Lower lobe of right lung (tissue), 2 donors: ENCODE data around the gene MET. TPM values are rescaled to one million over a fixed set of nuclear protein-coding genes. Genes with fewer than 3 reads are reported as not detected.
"Not testable (repeated sequence)": the region's sequence is repeated elsewhere in the genome, so short reads cannot be mapped to it uniquely, and the experiment has no call there.

Source experiments
- ATAC-seq, 2 donors: fragments of 200-7000 bp; cut with Tn5 transposase; one replicate each; pipeline ENCODE4 v1.9.1; 2020 to 2022; ENCODE audit warnings: mild to moderate bottlenecking in 2 of 2, moderate library complexity in 2 of 2
- DNase-seq: peaks from one replicate; pipeline ENCODE4 v3.0.0-alpha.2; 2020
- H3K27ac ChIP-seq: fragments of 200-600 bp; one replicate; pipeline ENCODE4 v1.8.0; 2022
- H3K27me3 ChIP-seq: fragments of 200-600 bp; one replicate; pipeline ENCODE4 v1.8.0; 2022; ENCODE audit warnings: low read depth
- H3K36me3 ChIP-seq: fragments of 200-600 bp; one replicate; pipeline ENCODE4 v1.8.0; 2022; ENCODE audit warnings: mild to moderate bottlenecking
- H3K4me1 ChIP-seq: fragments of 200-600 bp; one replicate; pipeline ENCODE4 v1.8.0; 2022
- H3K4me3 ChIP-seq: fragments of 200-600 bp; one replicate; pipeline ENCODE4 v1.8.0; 2022; ENCODE audit warnings: mild to moderate bottlenecking
- H3K9me3 ChIP-seq: fragments of 200-600 bp; one replicate; pipeline ENCODE4 v1.8.0; 2022
- CTCF ChIP-seq: fragments of 200-600 bp; IDR thresholded peaks from one replicate; pipeline ENCODE4 v1.8.0; 2022; ENCODE audit warnings: antibody characterized with exemption, mild to moderate bottlenecking
- intact Hi-C: fragments of 100-400 bp; cut with DNase I; formaldehyde crosslinking; loops from one replicate; pipeline ENCODE4 v1.11.0; 2022
- total RNA-seq: library from RNA; stranded (reverse); fragmentation: NEBNext Ultra II Directional; extraction: Animal tissue kit (Norgen Biotek cat#: 25700); gene quantifications from one replicate; pipeline ENCODE4 v1.2.1, GENCODE V29; 2021
- donor health status: DM: no; HTN: yes; CAD: no; lungs with severe emphysema.

The MET gene
- total RNA-seq, 1 donor from 2014 or later = 74.3 TPM

- no peak for TF ChIP-seq CTCF
- Histone ChIP-seq H3K27me3 (no peaks in the 10 kb centered on the region), H3K36me3 (no peaks in the 10 kb centered on the region), H3K4me1 (peaks cover 25% of the 10 kb centered on the region), H3K4me3 (no peak overlapping the region), H3K27ac (no peak overlapping the region), H3K9me3 (no peaks in the 10 kb centered on the region)
- DNase-seq (no peak), ATAC-seq (no peak)
- intact Hi-C loops = loop anchor here (5.0 kb wide), 1 partner anchor 215 kb away; no protein-coding TSS in a partner anchor
Observed at GRCh38 chr7:116807011-116807560, 135.1 kb downstream of the MET start.

- no peaks in the 10 kb centered on the region for H3K9me3 ChIP-seq
- peak; percentile 65 for TF ChIP-seq CTCF
- H3K4me1 ChIP-seq = peaks cover 16% of the 10 kb centered on the region
- no peaks in the 10 kb centered on the region for H3K36me3 ChIP-seq
- DNase-seq = no peak
- ATAC-seq = peak; percentile 82 to 89
- H3K27me3 ChIP-seq = no peaks in the 10 kb centered on the region
- no peak overlapping the region for H3K27ac ChIP-seq
- H3K4me3 ChIP-seq = no peak overlapping the region
- intact Hi-C loops = loop anchor here (5.0 kb wide), 1 partner anchor 217 kb away; no protein-coding TSS in a partner anchor
Observed at GRCh38 chr7:116809636-116810266, 137.8 kb downstream of the MET start.

GRCh38 chr7:116810267-116811116 is 138.5 kb downstream of the MET start:
- no peak overlapping the region for H3K27ac ChIP-seq
- intact Hi-C loops = no loop called here
- DNase-seq (no peak), ATAC-seq (peak; percentile 43 to 54)
- H3K27me3 ChIP-seq = no peaks in the 10 kb centered on the region
- no peak for TF ChIP-seq CTCF
- H3K4me1 ChIP-seq = peaks cover 16% of the 10 kb centered on the region
- no peaks in the 10 kb centered on the region for H3K9me3 ChIP-seq
- no peaks in the 10 kb centered on the region for H3K36me3 ChIP-seq
- no peak overlapping the region for H3K4me3 ChIP-seq

- ATAC-seq = no peak
- Histone ChIP-seq H3K27me3 (no peaks in the 10 kb centered on the region), H3K4me1 (peaks cover 12% of the 10 kb centered on the region), H3K9me3 (no peaks in the 10 kb centered on the region), H3K36me3 (no peaks in the 10 kb centered on the region), H3K4me3 (no peak overlapping the region), H3K27ac (no peak overlapping the region)
- DNase-seq = no peak
- no peak for TF ChIP-seq CTCF
- intact Hi-C loops = no loop called here
Observed at GRCh38 chr7:116811768-116812167, 139.8 kb downstream of the MET start.

- ATAC-seq = no peak
- intact Hi-C loops = no loop called here
Observed at GRCh38 chr7:116812860-116813259, 140.9 kb downstream of the MET start.

GRCh38 chr7:116813371-116813770 is 141.4 kb downstream of the MET start:
- ATAC-seq, intact Hi-C loops, DNase-seq, H3K9me3 ChIP-seq, H3K27ac ChIP-seq, H3K36me3 ChIP-seq, H3K27me3 ChIP-seq, H3K4me3 ChIP-seq: not testable (repeated sequence)
- peaks cover 12% of the 10 kb centered on the region for H3K4me1 ChIP-seq

More at GRCh38 chr7:116812860-116813259, 140.9 kb downstream of the MET start:
- H3K9me3 ChIP-seq = no peaks in the 10 kb centered on the region
- H3K4me3 ChIP-seq = no peak overlapping the region
- peaks cover 12% of the 10 kb centered on the region for H3K4me1 ChIP-seq
- no peak overlapping the region for H3K27ac ChIP-seq
- no peak for TF ChIP-seq CTCF
- H3K36me3 ChIP-seq = no peaks in the 10 kb centered on the region
- no peaks in the 10 kb centered on the region for H3K27me3 ChIP-seq
- DNase-seq = no peak
